ENCODE measurements around the gene LCNL1. TPM values are rescaled to one million over a fixed set of nuclear protein-coding genes. Genes with fewer than 3 reads are reported as not detected.

The LCNL1 gene
- total and polyA plus RNA-seq, 2 of the 13 experiments (the other 11 are each of a cell fraction or from before 2014, with no cell fraction given) = not detected

DNA sequence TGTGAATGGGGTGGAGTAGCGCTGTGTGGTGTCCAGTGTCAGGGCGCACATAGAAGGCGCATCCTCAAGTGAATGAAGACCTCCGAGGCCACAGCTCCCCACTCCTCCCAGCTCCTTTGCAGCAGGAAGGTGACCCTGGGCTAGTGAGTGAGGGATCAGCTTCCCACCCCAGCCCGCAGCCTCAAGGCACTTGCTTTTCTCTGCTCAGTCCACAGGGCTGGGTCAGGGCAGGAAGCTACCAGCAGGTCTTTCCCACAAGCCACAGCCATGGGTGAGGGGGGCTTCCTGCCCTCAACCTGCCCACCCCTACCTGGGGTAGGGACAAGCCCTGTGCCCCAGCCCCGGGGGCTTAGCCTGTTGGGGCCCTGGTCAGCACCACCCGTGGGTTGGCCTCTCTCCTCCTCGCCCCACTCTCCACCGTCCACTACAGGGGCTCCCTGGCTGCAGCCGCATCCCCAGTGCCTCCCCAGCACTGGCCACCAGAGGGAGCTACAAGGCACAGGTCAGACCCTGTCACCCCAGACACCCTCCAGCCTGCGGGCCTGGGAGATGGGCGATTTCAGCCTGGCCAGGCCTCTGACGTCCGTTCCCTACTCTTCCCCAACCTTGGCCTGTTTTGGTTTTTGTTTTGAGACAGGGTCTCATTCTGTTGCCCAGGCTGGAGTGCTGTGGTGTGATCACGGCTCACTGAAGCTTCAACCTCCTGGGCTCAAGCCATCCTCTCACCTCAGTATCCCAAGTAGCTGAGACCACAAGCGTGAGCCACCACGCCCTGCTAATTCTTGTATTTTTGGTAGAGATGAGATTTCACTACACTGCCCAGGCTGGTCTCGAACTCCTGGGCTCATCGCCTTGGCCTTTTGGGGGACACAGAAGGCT, 46.5 kb downstream of the LCNL1 start (continued):
- TF ChIP-seq ZNF607 (CRISPR knock-in tag; IDR thresholded peaks at IDR 0.05; ENCODE audit: borderline replicate concordance) (no peak), NR1H2 (CRISPR knock-in tag; IDR thresholded peaks at IDR 0.05; ENCODE audit: borderline replicate concordance, low read depth) (no peak), ZNF605 (CRISPR knock-in tag; IDR thresholded peaks at IDR 0.05) (no peak), SAP130 (CRISPR knock-in tag; IDR thresholded peaks at IDR 0.05; ENCODE audit: low read depth) (peak; percentile 50), HNRNPL (IDR thresholded peaks at IDR 0.05; ENCODE audit: low read depth, low read length) (0 out of 2 replicates have a peak, but pooled peaks have one; percentile 23), KDM5B (CRISPR knock-in tag; IDR thresholded peaks at IDR 0.05; ENCODE audit: borderline replicate concordance) (0 out of 2 replicates have a peak, but pooled peaks have one; percentile 33), MTERF4 (CRISPR knock-in tag; IDR thresholded peaks at IDR 0.05) (no peak), RXRB (CRISPR knock-in tag; IDR thresholded peaks at IDR 0.05; ENCODE audit: borderline replicate concordance) (0 out of 2 replicates have a peak, but pooled peaks have one; percentile 11), ZNF350 (CRISPR knock-in tag; IDR thresholded peaks at IDR 0.05; ENCODE audit: borderline replicate concordance, low read depth) (0 out of 2 replicates have a peak, but pooled peaks have one; percentile 11), RAD21 (CRISPR knock-in tag; IDR thresholded peaks at IDR 0.05) (peak; percentile 33; the same call in 1 of the 2 replicates), ZNF598 (CRISPR knock-in tag; IDR thresholded peaks at IDR 0.05; ENCODE audit: borderline replicate concordance) (no peak), ZNF430 (CRISPR knock-in tag; IDR thresholded peaks at IDR 0.05) (no peak), MNT (IDR thresholded peaks at IDR 0.05) (no peak), ZNF879 (CRISPR knock-in tag; IDR thresholded peaks at IDR 0.05) (no peak), ATAD3A (CRISPR knock-in tag; IDR thresholded peaks at IDR 0.05) (no peak), RELA (CRISPR knock-in tag; IDR thresholded peaks at IDR 0.05) (0 out of 2 replicates have a peak, but pooled peaks have one; percentile 39), NR2F1 (CRISPR knock-in tag; IDR thresholded peaks at IDR 0.05) (peak; percentile 52 to 72; a peak in 2 of 4 replicates), ZNF720 (CRISPR knock-in tag; IDR thresholded peaks at IDR 0.05) (no peak), LCORL (IDR thresholded peaks at IDR 0.05) (no peak), LCORL (CRISPR knock-in tag; IDR thresholded peaks at IDR 0.05) (no peak; the same call in 1 of the 2 replicates)
- TF ChIP-seq, protein P1, sequence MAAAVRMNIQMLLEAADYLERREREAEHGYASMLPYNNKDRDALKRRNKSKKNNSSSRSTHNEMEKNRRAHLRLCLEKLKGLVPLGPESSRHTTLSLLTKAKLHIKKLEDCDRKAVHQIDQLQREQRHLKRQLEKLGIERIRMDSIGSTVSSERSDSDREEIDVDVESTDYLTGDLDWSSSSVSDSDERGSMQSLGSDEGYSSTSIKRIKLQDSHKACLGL (CRISPR knock-in tag; IDR thresholded peaks at IDR 0.05) = peak; percentile 40; the same call in 1 of the 2 replicates
- TF ChIP-seq, protein P2, sequence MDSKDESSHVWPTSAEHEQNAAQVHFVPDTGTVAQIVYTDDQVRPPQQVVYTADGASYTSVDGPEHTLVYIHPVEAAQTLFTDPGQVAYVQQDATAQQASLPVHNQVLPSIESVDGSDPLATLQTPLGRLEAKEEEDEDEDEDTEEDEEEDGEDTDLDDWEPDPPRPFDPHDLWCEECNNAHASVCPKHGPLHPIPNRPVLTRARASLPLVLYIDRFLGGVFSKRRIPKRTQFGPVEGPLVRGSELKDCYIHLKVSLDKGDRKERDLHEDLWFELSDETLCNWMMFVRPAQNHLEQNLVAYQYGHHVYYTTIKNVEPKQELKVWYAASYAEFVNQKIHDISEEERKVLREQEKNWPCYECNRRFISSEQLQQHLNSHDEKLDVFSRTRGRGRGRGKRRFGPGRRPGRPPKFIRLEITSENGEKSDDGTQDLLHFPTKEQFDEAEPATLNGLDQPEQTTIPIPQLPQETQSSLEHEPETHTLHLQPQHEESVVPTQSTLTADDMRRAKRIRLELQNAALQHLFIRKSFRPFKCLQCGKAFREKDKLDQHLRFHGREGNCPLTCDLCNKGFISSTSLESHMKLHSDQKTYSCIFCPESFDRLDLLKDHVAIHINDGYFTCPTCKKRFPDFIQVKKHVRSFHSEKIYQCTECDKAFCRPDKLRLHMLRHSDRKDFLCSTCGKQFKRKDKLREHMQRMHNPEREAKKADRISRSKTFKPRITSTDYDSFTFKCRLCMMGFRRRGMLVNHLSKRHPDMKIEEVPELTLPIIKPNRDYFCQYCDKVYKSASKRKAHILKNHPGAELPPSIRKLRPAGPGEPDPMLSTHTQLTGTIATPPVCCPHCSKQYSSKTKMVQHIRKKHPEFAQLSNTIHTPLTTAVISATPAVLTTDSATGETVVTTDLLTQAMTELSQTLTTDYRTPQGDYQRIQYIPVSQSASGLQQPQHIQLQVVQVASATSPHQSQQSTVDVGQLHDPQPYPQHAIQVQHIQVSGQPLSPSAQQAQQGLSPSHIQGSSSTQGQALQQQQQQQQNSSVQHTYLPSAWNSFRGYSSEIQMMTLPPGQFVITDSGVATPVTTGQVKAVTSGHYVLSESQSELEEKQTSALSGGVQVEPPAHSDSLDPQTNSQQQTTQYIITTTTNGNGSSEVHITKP (CRISPR knock-in tag; IDR thresholded peaks at IDR 0.05; ENCODE audit: low read depth) = no peak
